Chondrocyte (in vitro differentiated cells): ENCODE measurements around the gene TOMM34. TPM values are rescaled to one million over a fixed set of nuclear protein-coding genes. Genes with fewer than 3 reads are reported as not detected.

Source experiments
- DNase-seq: peaks from one replicate; pipeline ENCODE4 v3.0.0; 2021; ENCODE audit warnings: mixed read lengths, low spot score
- H3K27ac Mint-ChIP-seq: one replicate; pipeline ENCODE4 v1.8.0; 2021; ENCODE audit warnings: mild to moderate bottlenecking, moderate library complexity, mixed read lengths; ENCODE audit not compliant: unreplicated experiment
- H3K27me3 Mint-ChIP-seq: 2 replicates; pipeline ENCODE4 v1.8.0; 2021; ENCODE audit warnings: low read depth, mixed read lengths
- H3K36me3 Mint-ChIP-seq: 2 replicates; pipeline ENCODE4 v1.8.0; 2021; ENCODE audit warnings: low read depth, mixed read lengths
- H3K4me1 Mint-ChIP-seq: 2 replicates; pipeline ENCODE4 v1.8.0; 2021; ENCODE audit warnings: low read depth, mild to moderate bottlenecking, mixed read lengths
- H3K4me3 Mint-ChIP-seq: one replicate; pipeline ENCODE4 v1.8.0; 2021; ENCODE audit warnings: mild to moderate bottlenecking, moderate library complexity, mixed read lengths; ENCODE audit not compliant: unreplicated experiment
- H3K9me3 Mint-ChIP-seq: 2 replicates; pipeline ENCODE4 v1.8.0; 2021; ENCODE audit warnings: low read depth, mixed read lengths
- CTCF ChIP-seq: fragments of 200-600 bp; sonication (generic); IDR thresholded peaks from 2 replicates; pipeline ENCODE4 v1.5.0; 2021; ENCODE audit warnings: antibody characterized with exemption, mild to moderate bottlenecking, moderate library complexity
- total RNA-seq: library from RNA; stranded (reverse); gene quantifications from 3 replicates; pipeline ENCODE4 v1.2.1, GENCODE V29; 2021

TOMM34 gene
- total RNA-seq, 1 donor from 2014 or later, result 16.2 TPM

GRCh38 chr20:44979090-44979621, 19.0 kb upstream of the TOMM34 start:
- Mint-ChIP-seq H3K9me3 (no peaks in the 10 kb centered on the region), H3K27ac (no peak overlapping the region), H3K36me3 (peaks cover 22% of the 10 kb centered on the region), H3K4me3 (no peak overlapping the region), H3K4me1 (no peaks in the 10 kb centered on the region), H3K27me3 (no peaks in the 10 kb centered on the region)
- DNase-seq, result no peak
- TF ChIP-seq CTCF, result no peak

GRCh38 chr20:44976698-44977097, 16.5 kb upstream of the TOMM34 start:
- TF ChIP-seq CTCF, result no peak
- Mint-ChIP-seq H3K27ac (no peak overlapping the region), H3K4me1 (no peaks in the 10 kb centered on the region), H3K9me3 (no peaks in the 10 kb centered on the region), H3K27me3 (no peaks in the 10 kb centered on the region), H3K36me3 (peaks cover 25% of the 10 kb centered on the region), H3K4me3 (no peak overlapping the region)
- no peak for DNase-seq

- no peak overlapping the region for H3K27ac Mint-ChIP-seq
- peaks cover 18% of the 10 kb centered on the region for H3K4me1 Mint-ChIP-seq
- H3K27me3 Mint-ChIP-seq, result no peaks in the 10 kb centered on the region
- H3K9me3 Mint-ChIP-seq, result no peaks in the 10 kb centered on the region
- H3K36me3 Mint-ChIP-seq, result peaks cover 19% of the 10 kb centered on the region
- no peak for DNase-seq
- no peak overlapping the region for H3K4me3 Mint-ChIP-seq
- no peak for TF ChIP-seq CTCF
Observed at GRCh38 chr20:44973053-44973452, 12.9 kb upstream of the TOMM34 start.

GRCh38 chr20:44970243-44970757, 10.1 kb upstream of the TOMM34 start:
- no peak for TF ChIP-seq CTCF
- no peak for DNase-seq
- Mint-ChIP-seq H3K36me3 (peaks cover 17% of the 10 kb centered on the region), H3K27ac (no peak overlapping the region), H3K4me1 (peaks cover 41% of the 10 kb centered on the region), H3K27me3 (no peaks in the 10 kb centered on the region), H3K9me3 (no peaks in the 10 kb centered on the region), H3K4me3 (no peak overlapping the region)

GRCh38 chr20:44969300-44969894, 9.2 kb upstream of the TOMM34 start:
- Mint-ChIP-seq H3K27ac (no peak overlapping the region), H3K9me3 (no peaks in the 10 kb centered on the region), H3K4me1 (peaks cover 41% of the 10 kb centered on the region), H3K4me3 (no peak overlapping the region), H3K36me3 (peaks cover 11% of the 10 kb centered on the region), H3K27me3 (no peaks in the 10 kb centered on the region)
- no peak for DNase-seq
- TF ChIP-seq CTCF, result no peak
